Renal cortex interstitium (tissue), 11 donors: ENCODE results near the gene PDLIM7. TPM values are rescaled to one million over a fixed set of nuclear protein-coding genes. Genes with fewer than 3 reads are reported as not detected.

Experiments
- DNase-seq, 11 donors: peaks; one replicate each; pipeline ENCODE4 v3.0.0-alpha.2; 2013; ENCODE audit warnings: low read depth in 9 of 11, low spot score in 4 of 11; ENCODE audit errors: extremely low read depth in 1 of 11
- polyA plus RNA-seq, 3 donors: library from polyadenylated mRNA; unstranded; fragments of 120-200 nt; gene quantifications; one replicate each; pipeline ENCODE4 v1.2.1, GENCODE V29; 2013; ENCODE audit not compliant: insufficient read length in 3 of 3

PDLIM7 gene
- polyA plus RNA-seq, 3 donors: 82.7 to 143 (median 125) TPM

DNA sequence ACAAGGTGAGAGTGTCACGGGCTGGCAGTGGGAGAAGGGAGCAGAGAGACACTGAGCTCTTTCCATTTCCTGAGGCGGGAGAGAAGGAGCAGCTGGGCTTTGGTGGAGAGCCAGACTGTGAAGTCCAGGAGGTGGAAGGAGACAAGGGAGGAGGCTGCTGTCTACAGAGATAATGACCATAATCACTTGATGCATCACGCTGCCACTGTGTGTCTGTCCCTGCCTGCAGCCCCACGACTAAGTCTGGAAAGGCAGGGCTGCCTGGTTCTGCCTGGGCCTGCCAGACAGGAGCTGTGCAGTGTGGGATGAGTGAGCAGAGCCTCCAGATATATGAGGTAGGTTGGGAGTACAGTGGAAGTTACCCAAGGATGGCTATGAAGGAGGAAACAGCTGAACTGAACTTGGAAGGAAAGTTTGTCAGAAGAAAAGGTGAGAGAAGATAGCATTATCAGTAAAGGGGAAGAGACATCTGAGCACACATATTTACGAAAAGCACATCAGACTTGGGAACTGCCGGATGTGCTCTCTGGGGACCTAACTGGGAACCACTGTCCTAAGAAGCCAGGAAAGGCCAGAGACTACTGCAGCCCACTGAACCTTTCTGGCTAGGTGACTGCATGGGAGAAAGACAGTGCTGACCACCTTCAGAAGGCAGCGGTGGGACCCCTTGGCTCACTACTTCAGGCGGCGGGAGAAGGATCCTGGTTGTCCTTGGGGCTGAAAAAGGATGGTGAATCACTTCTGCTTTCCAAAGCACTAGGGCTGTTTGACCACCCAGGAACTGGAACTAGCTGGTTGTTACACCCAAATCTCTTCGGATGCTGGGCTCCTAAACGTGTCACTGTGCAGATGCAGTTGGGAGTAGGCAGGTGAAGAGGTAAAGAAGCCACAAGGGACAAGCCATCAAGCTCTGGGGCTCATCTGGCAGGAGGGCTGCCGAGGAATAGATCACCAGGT, 32.1 kb upstream of the PDLIM7 start:
- DNase-seq: no peak

DNA sequence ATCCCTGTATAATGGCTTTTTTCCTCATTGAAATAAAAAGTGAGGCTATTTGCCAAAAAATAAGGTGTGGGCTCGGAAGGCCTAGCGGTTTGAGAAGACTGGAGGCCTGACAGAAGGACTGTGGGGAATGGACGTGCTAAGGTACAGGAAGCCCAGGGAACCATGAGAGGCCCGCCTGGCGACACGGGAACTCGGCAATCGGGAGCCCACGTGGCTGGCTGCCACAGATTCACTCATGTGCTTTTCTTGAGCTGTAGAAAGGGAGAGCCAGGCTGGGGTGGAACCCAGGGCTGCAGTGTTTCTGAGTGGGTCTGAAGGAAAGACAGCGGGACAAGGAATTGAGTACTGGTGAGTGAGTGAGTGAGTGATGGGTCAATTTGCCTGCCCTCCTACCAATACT, 31.2 kb upstream of the PDLIM7 start:
- DNase-seq: no peak

DNA sequence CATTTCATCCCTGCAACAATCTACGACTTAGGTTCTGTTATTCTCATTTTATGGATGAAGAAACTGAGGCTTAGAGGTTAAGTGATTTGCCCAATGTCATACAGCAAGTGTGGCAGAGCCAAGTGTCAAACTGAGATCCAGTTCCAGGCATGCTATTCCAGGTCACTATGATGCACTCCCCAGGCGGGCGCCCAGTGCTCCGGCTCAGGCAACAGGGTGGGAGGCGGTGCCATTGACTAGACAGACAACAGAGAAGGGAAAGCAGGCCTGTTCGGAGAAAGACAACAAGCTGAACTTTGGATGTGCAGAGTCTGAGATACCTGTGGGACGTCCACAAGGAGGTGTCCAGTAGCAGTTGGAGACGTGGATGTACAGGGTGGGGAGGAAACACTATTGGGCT, 30.2 kb upstream of the PDLIM7 start:
- no peak for DNase-seq

DNA sequence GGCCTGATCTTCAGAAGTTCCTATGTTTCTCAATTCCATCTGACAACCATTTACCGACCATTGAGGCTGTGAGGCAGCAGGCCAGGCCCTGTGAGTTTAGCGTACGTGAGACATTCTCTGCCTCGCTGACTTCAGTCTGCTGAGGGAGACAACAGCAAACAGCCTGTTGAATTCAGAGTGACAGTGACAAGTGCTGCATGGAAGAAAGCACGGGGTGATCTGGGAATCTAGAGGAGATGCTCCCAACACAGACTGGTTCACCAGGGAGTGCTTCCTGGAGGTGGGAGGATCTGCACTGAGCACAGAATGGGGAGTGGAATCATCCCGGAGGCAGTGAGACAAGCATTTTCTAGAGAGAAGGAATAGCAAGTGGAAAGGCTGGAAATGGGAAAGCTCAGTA, 29.4 kb upstream of the PDLIM7 start:
- DNase-seq: no peak

DNA sequence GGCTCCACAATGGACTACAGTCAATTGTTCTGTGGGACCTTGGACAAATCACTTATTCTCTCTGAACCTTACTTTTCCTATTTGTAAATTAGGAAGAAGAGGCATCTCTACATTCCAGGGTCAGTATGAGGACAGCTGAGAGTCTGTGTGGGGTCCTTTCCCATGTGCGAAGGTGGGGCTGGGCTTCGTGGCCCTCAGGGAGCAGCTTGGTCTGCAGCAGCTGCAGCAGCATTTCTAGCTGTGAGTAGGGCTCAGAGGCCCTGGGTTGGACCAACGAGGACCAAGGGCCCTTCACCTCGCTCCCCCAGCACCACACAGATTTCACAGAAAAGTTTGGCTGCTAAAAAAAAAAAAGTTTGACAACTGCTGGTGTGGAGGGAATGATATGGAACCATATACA, 28.8 kb upstream of the PDLIM7 start:
- DNase-seq: no peak

DNA sequence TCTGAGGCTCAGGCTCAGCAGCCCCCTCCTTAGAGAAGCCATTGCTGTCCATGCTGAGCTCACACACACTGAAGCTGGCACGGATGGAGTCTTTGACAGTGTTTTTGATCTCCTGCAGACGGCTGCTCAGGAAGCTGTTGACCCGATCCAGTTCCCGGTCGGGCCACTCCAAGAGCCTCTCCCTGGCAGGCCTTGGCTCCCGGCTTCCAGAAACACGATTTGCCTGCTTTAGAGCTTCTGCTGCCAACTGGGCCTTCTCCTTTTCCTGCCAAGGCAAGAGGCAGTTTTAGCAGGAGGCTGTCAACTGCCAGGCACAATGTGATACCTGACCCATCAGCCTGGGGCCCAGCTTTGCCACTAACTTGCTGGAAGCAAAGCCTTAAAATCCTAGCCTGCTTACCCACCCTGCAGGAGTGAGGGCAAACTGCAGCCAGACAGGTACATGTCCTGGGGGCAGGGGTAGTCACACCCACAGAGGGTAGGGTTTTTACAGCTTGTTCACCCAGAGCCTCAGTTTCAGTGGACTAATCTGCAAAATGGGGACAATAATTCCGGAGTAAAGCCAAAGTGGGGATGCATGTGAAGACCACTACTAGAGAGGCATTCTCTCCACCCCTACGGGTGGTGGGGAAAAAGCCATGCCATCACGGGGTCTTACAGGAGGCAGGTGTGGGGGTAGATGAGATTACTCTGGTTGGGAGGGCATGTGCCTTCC, 27.7 kb upstream of the PDLIM7 start:
- no peak for DNase-seq

DNA sequence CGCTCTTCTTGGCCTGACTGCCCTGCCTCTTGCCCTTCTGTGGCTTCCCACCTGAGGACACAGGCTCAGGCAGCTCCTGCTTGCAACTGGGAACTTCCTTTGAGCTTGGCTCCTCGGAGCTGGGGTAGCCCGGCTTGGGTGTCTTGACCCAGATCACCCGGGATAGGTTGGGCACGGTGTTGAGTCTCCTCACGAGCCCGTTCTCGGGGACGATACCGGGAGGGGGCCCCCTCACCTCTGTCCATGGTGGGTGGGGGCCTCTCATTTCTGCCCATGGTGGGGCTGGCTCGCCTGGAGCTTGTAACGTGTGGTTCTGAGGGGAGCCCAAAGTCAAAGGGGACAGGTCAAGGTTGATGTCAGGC, 27.1 kb upstream of the PDLIM7 start:
- no peak for DNase-seq

DNA sequence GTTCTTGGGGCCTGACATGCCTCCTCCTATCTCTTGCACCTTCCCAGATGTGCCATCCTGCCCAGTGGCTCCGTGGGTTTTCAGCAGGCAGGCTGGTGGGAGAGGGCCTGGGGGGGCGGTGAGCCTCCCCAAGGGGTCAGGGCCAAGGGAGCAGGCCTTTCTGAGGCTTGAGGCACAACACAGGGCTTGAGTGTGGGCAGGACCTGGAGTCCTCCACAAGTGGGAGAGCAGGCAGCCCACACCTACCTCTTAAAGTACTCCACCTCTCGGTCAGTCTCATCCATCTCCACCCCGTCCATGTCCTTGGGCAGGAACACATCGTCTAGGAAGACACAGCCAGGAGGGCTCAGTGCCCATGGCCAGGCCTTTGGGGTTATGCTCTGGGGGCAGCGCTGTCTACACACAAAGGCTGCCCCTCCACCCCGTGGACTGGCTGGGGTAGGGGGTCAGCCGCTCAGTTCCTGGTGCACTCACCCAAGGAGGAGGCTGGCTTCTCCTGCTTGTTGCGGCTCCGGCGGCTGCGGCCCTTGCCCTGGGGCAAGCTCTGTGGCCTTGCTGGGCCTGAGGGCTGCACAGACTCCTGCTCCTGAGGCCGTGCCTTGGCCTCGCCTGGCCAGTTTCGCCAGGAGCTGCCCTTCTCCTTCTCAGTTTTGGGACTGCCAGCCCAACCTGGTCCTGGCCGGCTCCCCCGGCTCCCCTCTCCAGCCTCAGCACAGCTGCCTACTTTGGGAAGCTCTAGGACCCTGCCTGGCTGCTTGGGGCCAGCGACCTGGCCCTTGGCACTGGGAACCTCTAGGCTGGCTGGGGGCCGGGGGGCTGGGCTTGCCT, 26.5 kb upstream of the PDLIM7 start:
- DNase-seq: no peak

DNA sequence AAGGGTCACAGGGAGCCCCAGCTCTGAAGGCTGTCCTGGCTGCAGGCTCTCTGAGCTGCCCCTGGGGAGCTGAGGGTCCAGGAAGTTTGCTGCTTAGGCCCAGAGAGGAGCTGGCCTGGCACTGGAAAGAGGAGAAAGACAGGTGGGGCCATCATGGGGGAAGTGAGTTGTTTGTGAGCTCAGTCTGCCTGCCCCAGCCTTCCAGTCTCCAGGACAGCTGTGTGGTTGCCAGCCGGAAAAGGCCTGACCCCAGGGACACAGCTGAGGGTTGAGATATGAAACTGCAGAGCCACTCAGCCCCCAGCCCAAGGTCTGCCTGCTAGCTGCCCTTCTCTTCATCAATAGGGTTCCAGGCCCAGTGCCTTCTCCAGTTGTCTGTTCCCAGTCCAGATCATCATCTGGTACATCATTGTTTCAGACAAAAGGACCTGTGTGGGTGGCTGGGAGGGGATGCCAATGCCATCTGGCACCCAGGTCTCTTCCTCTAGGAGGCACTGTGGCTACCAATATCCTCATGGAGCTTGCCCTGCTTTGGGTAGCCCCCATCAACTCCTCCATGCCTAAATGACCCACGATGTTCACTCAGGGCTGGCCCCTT, 23.6 kb upstream of the PDLIM7 start:
- DNase-seq: no peak

DNA sequence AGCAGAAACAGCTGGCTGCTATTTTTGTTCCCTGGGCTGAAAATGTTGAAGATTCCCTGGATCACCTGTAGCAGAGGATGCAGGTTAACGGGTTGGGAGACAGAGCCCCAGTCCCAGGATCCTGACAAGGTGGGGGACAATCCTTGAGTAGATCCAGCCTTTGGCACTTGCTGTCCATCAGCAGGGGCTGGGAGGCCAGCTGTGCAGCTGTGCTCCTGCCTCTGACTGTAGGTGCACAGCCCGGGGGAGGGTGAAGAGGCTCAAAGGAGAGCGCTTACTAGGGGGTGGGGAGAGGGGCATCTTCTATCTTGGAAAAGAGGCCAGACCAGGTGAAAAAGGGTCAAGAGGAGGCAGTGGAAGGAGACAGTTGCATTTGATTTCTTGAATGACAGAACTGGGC, 22.9 kb upstream of the PDLIM7 start:
- DNase-seq: no peak

DNA sequence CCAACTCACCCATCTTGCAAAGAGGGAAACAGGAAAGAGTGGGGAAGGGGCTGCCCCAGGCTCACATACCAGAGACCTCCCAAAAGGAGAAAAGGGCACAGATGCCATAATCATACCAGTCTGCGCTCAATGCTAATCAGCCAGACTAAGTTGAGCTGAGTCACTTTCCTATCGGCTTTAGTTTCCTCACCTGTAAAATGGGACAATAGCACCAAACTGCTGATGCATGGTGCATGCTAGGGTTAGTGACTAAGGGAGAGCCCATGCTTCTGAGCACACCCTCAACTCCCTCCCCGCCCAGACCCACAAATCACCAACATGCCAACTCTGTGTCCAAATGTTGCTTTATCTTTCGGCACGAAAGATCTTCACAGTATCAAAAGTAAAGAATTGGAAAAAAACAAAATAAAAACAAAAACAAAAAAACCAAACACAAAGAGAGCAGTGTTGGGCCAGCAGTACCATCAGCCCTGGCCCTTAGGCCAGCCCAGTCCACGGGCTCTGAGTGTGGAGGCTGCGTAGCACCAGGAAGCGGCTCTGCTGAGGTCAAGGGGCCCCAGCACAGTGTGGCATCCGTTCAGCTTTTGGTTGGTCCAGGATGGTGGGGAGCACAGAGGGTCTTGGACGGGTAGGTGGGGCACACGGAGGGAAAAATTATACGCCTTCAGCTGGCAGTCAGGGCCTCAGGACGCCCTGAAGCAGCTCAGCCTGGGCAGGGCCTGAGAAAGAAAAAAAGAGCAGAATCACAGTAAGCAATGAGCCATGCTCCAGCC, 22.2 kb upstream of the PDLIM7 start:
- no peak for DNase-seq

DNA sequence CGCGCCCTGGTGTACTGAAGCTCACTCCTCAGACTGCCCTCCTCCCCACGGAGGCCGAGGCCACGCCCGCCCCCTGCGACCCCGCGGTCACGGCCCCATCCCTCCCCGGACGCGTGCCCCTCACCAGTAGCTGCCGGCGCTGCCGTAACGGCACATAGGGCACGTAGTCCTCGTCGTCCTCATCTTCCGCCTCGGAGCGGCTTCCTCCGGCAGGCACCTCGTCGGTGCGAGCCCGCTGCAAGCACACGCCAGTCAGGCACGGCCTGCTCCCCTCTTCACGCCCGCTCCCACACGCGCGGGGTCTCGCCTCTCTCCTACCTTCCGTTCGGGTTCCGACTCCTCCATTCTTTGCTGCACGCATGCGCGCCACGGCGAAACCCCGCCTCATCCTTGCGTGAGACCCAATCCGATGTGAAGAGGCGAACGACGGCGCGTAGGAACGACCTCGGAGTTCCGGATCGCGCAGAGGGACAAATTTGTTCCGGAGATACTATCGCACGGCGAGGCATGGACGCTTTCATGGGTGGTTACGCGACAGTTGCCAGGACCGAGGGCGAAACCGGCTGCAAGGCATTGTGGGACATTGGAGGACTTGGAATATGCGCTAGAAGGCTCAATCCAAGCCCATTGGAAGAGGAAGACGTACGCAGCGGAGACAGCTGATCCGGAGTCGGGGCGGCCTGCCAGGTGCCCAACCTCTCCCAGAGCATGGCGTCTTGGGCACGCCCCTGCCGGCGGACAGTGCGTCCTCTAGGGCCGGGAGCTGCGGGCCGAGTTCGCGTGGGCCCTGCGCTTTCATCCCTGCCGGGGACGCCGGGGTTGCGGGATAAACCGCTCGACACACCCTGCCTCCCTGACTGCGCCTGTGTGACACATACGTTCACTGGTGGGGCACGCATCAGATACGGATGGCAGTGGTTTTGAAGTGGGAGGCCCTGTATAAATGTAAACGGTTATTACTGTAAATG, 19.5 kb upstream of the PDLIM7 start, which contains the start of gene DDX41:
Gene DDX41, minus strand, starts transcription at position 361 of the 968 bp plus-strand sequence. Its CDS starts 16 bp downstream, at position 345.
- DNase-seq: peak; percentile 94 to 98 (median 97)

DNA sequence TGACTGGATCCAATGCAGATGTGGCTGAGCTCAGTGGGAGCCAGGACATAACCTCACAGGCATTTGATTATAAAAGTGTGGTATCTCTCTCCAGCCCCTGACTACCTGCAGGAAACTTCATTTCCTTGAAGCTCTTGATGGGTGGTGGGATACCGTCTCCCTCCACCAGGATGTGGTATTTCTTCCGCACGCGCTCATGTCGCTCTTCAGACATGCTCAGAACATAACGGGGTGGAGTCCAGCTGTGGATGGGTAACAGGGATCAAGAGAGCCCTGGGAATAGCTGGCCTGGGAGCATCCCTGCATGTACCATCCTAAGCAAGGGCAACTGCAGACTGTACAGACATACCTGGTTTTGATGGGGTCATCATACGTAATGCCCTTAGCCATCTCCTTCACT, 18.2 kb upstream of the PDLIM7 start:
- DNase-seq: no peak

DNA sequence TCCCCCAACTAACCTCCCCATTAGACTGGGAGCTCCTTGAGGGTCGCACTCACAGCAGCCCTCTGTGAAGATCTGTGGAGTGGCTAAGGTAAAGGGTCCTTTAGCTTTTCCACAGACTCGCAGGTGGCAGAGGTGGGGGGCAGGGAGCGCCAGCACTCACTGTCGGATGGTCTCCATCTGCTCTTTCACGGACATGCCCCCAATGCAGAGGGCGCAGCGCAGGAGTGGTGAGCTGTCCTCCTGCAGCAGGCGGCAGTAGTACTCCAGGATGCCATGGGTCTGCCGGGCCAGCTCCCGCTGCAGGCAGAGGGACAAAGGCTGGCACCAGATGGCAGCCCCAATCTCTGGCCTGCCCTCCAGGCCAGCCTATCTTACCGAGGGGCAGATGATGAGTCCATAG, 17.1 kb upstream of the PDLIM7 start:
- DNase-seq: no peak

DNA sequence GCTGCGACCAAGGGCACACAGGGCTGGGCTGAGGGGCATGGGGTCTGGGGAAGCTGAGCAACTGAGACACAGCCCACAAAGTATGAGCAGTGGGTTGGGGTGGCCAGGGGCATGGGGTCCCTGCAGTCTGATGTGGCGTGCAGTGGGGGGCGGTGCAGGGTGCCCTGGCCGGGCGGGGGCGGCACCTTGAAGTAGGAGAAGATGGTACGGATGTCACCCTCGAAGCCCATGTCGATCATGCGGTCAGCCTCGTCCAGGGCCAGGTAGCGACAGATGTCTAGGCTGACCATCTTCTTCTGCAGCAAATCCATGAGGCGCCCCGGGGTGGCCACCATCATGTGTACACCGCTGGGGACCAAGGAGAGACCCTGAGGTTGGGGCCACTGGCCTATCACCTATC, 16.1 kb upstream of the PDLIM7 start:
- no peak for DNase-seq

DNA sequence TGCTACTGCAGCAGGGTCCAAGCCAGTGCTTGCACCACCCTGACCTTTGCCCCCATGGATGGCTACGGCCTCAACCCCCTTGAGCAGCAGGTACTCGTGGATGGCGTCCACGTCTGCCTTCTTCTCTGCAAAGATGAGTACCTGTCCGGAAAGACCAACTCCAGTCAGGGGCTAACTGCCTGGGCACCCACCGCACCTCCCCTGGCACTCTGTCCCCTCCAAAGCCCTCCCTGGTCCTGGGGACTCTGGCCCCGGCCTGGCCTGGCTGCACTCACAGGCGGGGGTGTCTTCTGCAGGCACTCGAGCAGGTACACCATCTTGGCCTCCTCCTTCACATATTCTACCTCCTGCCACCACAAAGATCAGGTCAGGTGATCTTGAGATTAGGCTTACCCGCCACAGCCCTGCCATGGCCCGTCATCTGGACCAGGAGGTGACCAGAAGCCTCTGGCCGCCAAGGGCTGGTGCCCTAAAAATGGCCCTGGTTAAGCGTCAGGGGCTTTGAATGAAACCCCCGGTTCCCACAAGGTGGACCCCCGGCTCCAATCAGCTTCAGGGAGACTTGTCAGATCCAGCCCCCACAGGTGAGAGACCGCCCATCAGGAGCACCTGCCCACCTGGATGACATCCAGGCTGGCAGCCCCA, 15.5 kb upstream of the PDLIM7 start:
- DNase-seq: no peak
